Islet precursor cell (in vitro differentiated cells): ENCODE results near the gene DEPP1.
A peak's percentile ranks its signal among the peaks of the same experiment; 100 is the strongest.

Experiments
- DNase-seq: peaks from one replicate; pipeline ENCODE4 v3.0.0-alpha.2; 2018

The DEPP1 gene

GRCh38 chr10:44993226-44993921 lies 14.8 kb upstream of the DEPP1 start:
- peak; percentile 60 for DNase-seq

- DNase-seq = no peak
These were observed 14.2 kb upstream of the DEPP1 start for GRCh38 chr10:44992732-44993225.

- peak; percentile 38 for DNase-seq
These were observed 13.6 kb upstream of the DEPP1 start for GRCh38 chr10:44992070-44992731.

GRCh38 chr10:44991571-44991970 lies 13.0 kb upstream of the DEPP1 start:
- DNase-seq = peak; percentile 19

GRCh38 chr10:44990965-44991364 lies 12.4 kb upstream of the DEPP1 start:
- peak; percentile 36 for DNase-seq

GRCh38 chr10:44990302-44990655 lies 11.7 kb upstream of the DEPP1 start:
- peak; percentile 80 for DNase-seq

- DNase-seq = peak; percentile 22
These were observed 11.1 kb upstream of the DEPP1 start for GRCh38 chr10:44989597-44990301.

- peak; percentile 44 for DNase-seq
These were observed 10.5 kb upstream of the DEPP1 start for GRCh38 chr10:44988957-44989585.

GRCh38 chr10:44986670-44987069 lies 8.1 kb upstream of the DEPP1 start:
- peak; percentile 30 for DNase-seq

- DNase-seq = no peak
These were observed 7.6 kb upstream of the DEPP1 start for GRCh38 chr10:44986179-44986578.

GRCh38 chr10:44985175-44985681 lies 6.6 kb upstream of the DEPP1 start:
- DNase-seq = no peak

GRCh38 chr10:44984671-44985101 lies 6.1 kb upstream of the DEPP1 start:
- no peak for DNase-seq

- no peak for DNase-seq
These were observed 5.3 kb upstream of the DEPP1 start for GRCh38 chr10:44983895-44984278.

GRCh38 chr10:44983066-44983894 lies 4.7 kb upstream of the DEPP1 start:
- no peak for DNase-seq

- DNase-seq = no peak
These were observed 3.9 kb upstream of the DEPP1 start for GRCh38 chr10:44982496-44982895.

- no peak for DNase-seq
These were observed 3.5 kb upstream of the DEPP1 start for GRCh38 chr10:44982114-44982460.

GRCh38 chr10:44981172-44982113 lies 2.8 kb upstream of the DEPP1 start:
- peak; percentile 83 for DNase-seq

- no peak for DNase-seq
These were observed 1.9 kb upstream of the DEPP1 start for GRCh38 chr10:44980309-44981171.

GRCh38 chr10:44979281-44980191 lies 927 bp upstream of the DEPP1 start:
- DNase-seq = no peak
